H9 (cell line): ENCODE results near the gene PRSS27. TPM values are rescaled to one million over a fixed set of nuclear protein-coding genes. Genes with fewer than 3 reads are reported as not detected.

Experiments
- DNase-seq: peaks from one replicate; pipeline ENCODE4 v3.0.0-alpha.2; 2017
- H2AFZ ChIP-seq: one replicate; pipeline ENCODE4 v1.6.1; 2013; ENCODE audit warnings: mild to moderate bottlenecking, low read length, control low read depth, moderate library complexity
- H2AK5ac ChIP-seq: 2 replicates; pipeline ENCODE4 v1.6.1; 2013; ENCODE audit warnings: low read length, control low read depth, mixed read lengths; ENCODE audit not compliant: insufficient read length
- H2BK120ac ChIP-seq: one replicate; pipeline ENCODE4 v1.6.1; 2013; ENCODE audit warnings: low read depth, mild to moderate bottlenecking, low read length, control low read depth, inconsistent platforms; ENCODE audit not compliant: poor library complexity, severe bottlenecking
- H2BK12ac ChIP-seq: 2 replicates; pipeline ENCODE4 v1.6.1; 2013; ENCODE audit warnings: low read length, control low read depth, mixed read lengths, low read depth; ENCODE audit not compliant: insufficient read length
- H2BK15ac ChIP-seq: 2 replicates; pipeline ENCODE4 v1.6.1; 2013; ENCODE audit warnings: low read depth, low read length, control low read depth
- H2BK20ac ChIP-seq: one replicate; pipeline ENCODE4 v1.6.1; 2013; ENCODE audit warnings: low read depth, mild to moderate bottlenecking, low read length, control low read depth, inconsistent platforms; ENCODE audit not compliant: poor library complexity, severe bottlenecking
- H2BK5ac ChIP-seq: 2 replicates; pipeline ENCODE4 v1.6.1; 2013; ENCODE audit warnings: low read length, control low read depth, mixed read lengths; ENCODE audit not compliant: insufficient read length
- H3K14ac ChIP-seq: 2 replicates; pipeline ENCODE4 v1.6.1; 2013; ENCODE audit warnings: low read length, control low read depth; ENCODE audit not compliant: insufficient read depth
- H3K18ac ChIP-seq: 2 replicates; pipeline ENCODE4 v1.6.1; 2013; ENCODE audit warnings: low read depth, mild to moderate bottlenecking, mixed read lengths, low read length, control low read depth; ENCODE audit not compliant: insufficient read length
- H3K23ac ChIP-seq: 2 replicates; pipeline ENCODE4 v1.6.1; 2013; ENCODE audit warnings: low read length, control low read depth, mixed read lengths, low read depth; ENCODE audit not compliant: insufficient read length
- H3K23me2 ChIP-seq: 2 replicates; pipeline ENCODE4 v1.6.1; 2013; ENCODE audit warnings: low read depth, mild to moderate bottlenecking, mixed read lengths, low read length, control low read depth; ENCODE audit not compliant: insufficient read length, poor library complexity, severe bottlenecking
- H3K27ac ChIP-seq: 2 replicates; pipeline ENCODE4 v1.5.1; 2013; ENCODE audit warnings: low read length, control low read depth, mixed read lengths, low read depth; ENCODE audit not compliant: insufficient read length
- H3K27me3 ChIP-seq: 2 replicates; pipeline ENCODE4 v1.6.1; 2013; ENCODE audit warnings: low read length, control low read depth, inconsistent platforms; ENCODE audit not compliant: insufficient read depth
- H3K4ac ChIP-seq: 2 replicates; pipeline ENCODE4 v1.6.1; 2013; ENCODE audit warnings: low read depth, mild to moderate bottlenecking, control low read depth, inconsistent platforms, low read length, moderate library complexity
- H3K4me1 ChIP-seq: 2 replicates; pipeline ENCODE4 v1.6.1; 2013; ENCODE audit warnings: low read length, control low read depth, inconsistent platforms; ENCODE audit not compliant: insufficient read depth
- H3K4me2 ChIP-seq: 2 replicates; pipeline ENCODE4 v1.6.1; 2013; ENCODE audit warnings: low read length, control low read depth, mixed read lengths; ENCODE audit not compliant: insufficient read length, insufficient read depth
- H3K56ac ChIP-seq: 2 replicates; pipeline ENCODE4 v1.6.1; 2013; ENCODE audit warnings: low read depth, mild to moderate bottlenecking, mixed read lengths, low read length, control low read depth; ENCODE audit not compliant: insufficient read length
- H3K79me1 ChIP-seq: 2 replicates; pipeline ENCODE4 v1.6.1; 2013; ENCODE audit warnings: low read depth, mild to moderate bottlenecking, moderate library complexity, low read length, control low read depth, inconsistent platforms; ENCODE audit not compliant: insufficient read depth, poor library complexity, severe bottlenecking
- H3K79me2 ChIP-seq: 2 replicates; pipeline ENCODE4 v1.6.1; 2013; ENCODE audit warnings: low read length, control low read depth, inconsistent platforms; ENCODE audit not compliant: insufficient read depth
- H3K9ac ChIP-seq: 2 replicates; pipeline ENCODE4 v1.6.1; 2013; ENCODE audit warnings: low read length, control low read depth, mixed read lengths; ENCODE audit not compliant: insufficient read length; ENCODE audit errors: extremely low read depth
- H3K9me3 ChIP-seq: one replicate; pipeline ENCODE4 v1.6.1; 2013; ENCODE audit warnings: low read depth, low read length, inconsistent platforms; ENCODE audit not compliant: control insufficient read depth
- H3T11ph ChIP-seq: one replicate; pipeline ENCODE4 v1.6.1; 2013; ENCODE audit warnings: mild to moderate bottlenecking, low read length, control low read depth, inconsistent platforms
- H4K20me1 ChIP-seq: one replicate; pipeline ENCODE4 v1.6.1; 2013; ENCODE audit not compliant: control insufficient read depth, insufficient read length, insufficient read depth
- H4K5ac ChIP-seq: 2 replicates; pipeline ENCODE4 v1.6.1; 2013; ENCODE audit warnings: low read depth, mild to moderate bottlenecking, mixed read lengths, low read length, control low read depth; ENCODE audit not compliant: insufficient read length
- H4K8ac ChIP-seq: replicated peaks from 2 replicates; pipeline ENCODE4 v1.6.1; 2013; ENCODE audit warnings: low read length, control low read depth, mixed read lengths, low read depth; ENCODE audit not compliant: insufficient read length
- H4K91ac ChIP-seq: 2 replicates; pipeline ENCODE4 v1.6.1; 2013; ENCODE audit warnings: low read depth, mild to moderate bottlenecking, moderate library complexity, mixed read lengths, low read length, control low read depth; ENCODE audit not compliant: insufficient read length
- H3K27ac Mint-ChIP-seq, 3 experiments: 2 replicates in 2 of 3; 3 replicates in 1 of 3; pipeline ENCODE4 v1.8.0; 2020 to 2021; ENCODE audit warnings: mixed read lengths in 3 of 3, mild to moderate bottlenecking in 1 of 3, moderate library complexity in 1 of 3
- H3K27me3 Mint-ChIP-seq: 2 replicates; pipeline ENCODE4 v1.8.0; 2021; ENCODE audit warnings: low read depth, mild to moderate bottlenecking, moderate library complexity, mixed read lengths
- H3K36me3 Mint-ChIP-seq, 3 experiments: 2 replicates in 2 of 3; 3 replicates in 1 of 3; pipeline ENCODE4 v1.8.0; 2020 to 2021; ENCODE audit warnings: low read depth in 3 of 3, mixed read lengths in 3 of 3; ENCODE audit not compliant: insufficient read depth in 1 of 3
- H3K4me1 Mint-ChIP-seq, 2 experiments: 2 replicates each; pipeline ENCODE4 v1.8.0; 2020; ENCODE audit warnings: mixed read lengths in 2 of 2
- H3K4me3 Mint-ChIP-seq, 2 experiments: 2 replicates in 1 of 2; 3 replicates in 1 of 2; pipeline ENCODE4 v1.8.0; 2020 to 2021; ENCODE audit warnings: mild to moderate bottlenecking in 2 of 2, mixed read lengths in 2 of 2, moderate library complexity in 1 of 2
- H3K9me3 Mint-ChIP-seq, 2 experiments: 2 replicates in 1 of 2; 3 replicates in 1 of 2; pipeline ENCODE4 v1.8.0; 2020; ENCODE audit warnings: mild to moderate bottlenecking in 2 of 2, mixed read lengths in 2 of 2, moderate library complexity in 1 of 2
- CTCF ChIP-seq: fragments of 200-600 bp; sonication (generic); conservative IDR thresholded peaks from 3 replicates; pipeline ENCODE4 v1.8.0; 2021; ENCODE audit warnings: antibody characterized with exemption, mild to moderate bottlenecking
- WGBS: extraction: QIAGEN DNeasy Blood & Tissue Kit; methylation state at CpG from one replicate; pipeline ENCODE4 v1.1.7; 2013; ENCODE audit warnings: missing lambda C conversion rate, low lambda C conversion rate, mixed read lengths; ENCODE audit not compliant: insufficient read length; ENCODE audit errors: extremely low coverage; 5-methylcytosine and 5-hydroxymethylcytosine counted together
- total RNA-seq: library from RNA; stranded (reverse); gene quantifications from 2 replicates; pipeline ENCODE4 v1.2.1, GENCODE V29; 2021

The PRSS27 gene
- total RNA-seq, 1 experiment from 2014 or later = 5.0 TPM

- Histone ChIP-seq H2AK5ac (no peak overlapping the region), H2BK12ac (no peak overlapping the region), H4K8ac (no peak overlapping the region), H3K4ac (no peak overlapping the region), H3K23ac (no peak overlapping the region), H3K4me1 (no peaks in the 10 kb centered on the region), H3K27me3 (no peaks in the 10 kb centered on the region), H4K5ac (no peak overlapping the region), H2BK5ac (no peak overlapping the region), H4K91ac (no peak overlapping the region), H3K23me2 (no peaks in the 10 kb centered on the region), H2BK120ac (no peak overlapping the region), H3K4me2 (no peak overlapping the region), H3K9ac (no peak overlapping the region), H2BK15ac (no peak overlapping the region), H3K14ac (no peak overlapping the region), H2BK20ac (no peak overlapping the region), H3K79me2 (no peaks in the 10 kb centered on the region), H3K9me3 (no peaks in the 10 kb centered on the region), H2AFZ (no peak overlapping the region), H3T11ph (no peak overlapping the region), H3K79me1 (no peaks in the 10 kb centered on the region), H3K27ac (no peak overlapping the region), H3K18ac (no peak overlapping the region), H3K56ac (no peak overlapping the region), H4K20me1 (no peaks in the 10 kb centered on the region)
- Mint-ChIP-seq H3K36me3 (peaks cover 0 to 16% (median 16%) of the 10 kb centered on the region in 3 experiments; a peak in 5 of 7 replicates), H3K4me3 (no peak overlapping the region; a peak in 1 of 5 replicates), H3K27me3 (peaks cover 2% of the 10 kb centered on the region), H3K4me1 (peaks cover 0 to 4% of the 10 kb centered on the region in 2 experiments; a peak in 2 of 4 replicates), H3K27ac (peak overlapping the region in 2 of 3 experiments; percentile 33 to 52; a peak in 2 of 7 replicates), H3K9me3 (no peaks in the 10 kb centered on the region)
- TF ChIP-seq CTCF = no peak
- DNase-seq = no peak
- no CpG with 5 or more reads among the region's 20 CpGs for WGBS
These were observed 9.9 kb downstream of the PRSS27 start for GRCh38 chr16:2710021-2710710.
